ENCODE results near the gene TMEM40.

- TF ChIP-seq CTCF (conservative IDR thresholded peaks at IDR 0.05; ENCODE audit: low read length): no peak
- TF ChIP-seq EZH2phosphoT487 (IDR thresholded peaks at IDR 0.05; ENCODE audit: borderline replicate concordance): no peak
Observed at GRCh38 chr3:12742330-12743107, 16.5 kb downstream of the TMEM40 start.
